Nephron (organoid): ENCODE results near the gene GNB5.

Experiments
- H3K27ac Mint-ChIP-seq, 3 experiments: 2 replicates each; pipeline ENCODE4 v1.8.0; 2020; ENCODE audit warnings: mixed read lengths in 3 of 3, mild to moderate bottlenecking in 2 of 3, moderate library complexity in 1 of 3
- H3K27me3 Mint-ChIP-seq: 2 replicates; pipeline ENCODE4 v1.8.0; 2021; ENCODE audit warnings: low read depth, mild to moderate bottlenecking, moderate library complexity, mixed read lengths
- H3K36me3 Mint-ChIP-seq: 2 replicates; pipeline ENCODE4 v1.8.0; 2020; ENCODE audit warnings: low read depth, mixed read lengths
- H3K4me1 Mint-ChIP-seq: 2 replicates; pipeline ENCODE4 v1.8.0; 2020; ENCODE audit warnings: mixed read lengths
- H3K4me3 Mint-ChIP-seq, 3 experiments: 2 replicates each; pipeline ENCODE4 v1.8.0; 2020; ENCODE audit warnings: mild to moderate bottlenecking in 3 of 3, mixed read lengths in 3 of 3, moderate library complexity in 2 of 3
- H3K9me3 Mint-ChIP-seq: 2 replicates; pipeline ENCODE4 v1.8.0; 2020; ENCODE audit warnings: mixed read lengths
- TF ChIP-seq, protein P1 (sequence below), 3 experiments: fragments of 200-600 bp; sonication (generic); IDR thresholded peaks; one replicate each; pipeline ENCODE4 v1.5.0; 2021; ENCODE audit warnings: antibody characterized with exemption in 3 of 3; ENCODE audit not compliant: unreplicated experiment in 3 of 3

The GNB5 gene

DNA sequence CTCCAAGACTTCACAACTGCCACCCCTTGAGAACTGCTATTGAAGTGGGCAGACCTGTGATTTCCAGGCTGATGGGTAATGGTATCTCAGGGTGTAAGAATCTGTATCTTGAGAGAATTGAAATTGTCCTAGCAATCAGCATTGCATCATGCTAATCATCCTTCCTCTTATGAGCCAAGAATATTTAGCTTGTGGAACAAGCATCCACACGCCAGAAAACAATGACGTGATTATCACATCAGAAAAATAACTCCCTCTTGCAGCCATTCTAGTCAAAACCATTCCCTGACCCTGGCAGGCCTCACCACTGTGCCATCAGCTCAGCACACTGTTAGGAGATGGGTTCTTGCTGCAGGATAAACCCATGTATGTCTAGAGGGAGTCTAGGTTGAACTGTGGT is 85.3 kb downstream of the GNB5 start:
- Mint-ChIP-seq H3K4me1 (peaks cover 27% of the 10 kb centered on the region), H3K27me3 (peaks cover 5% of the 10 kb centered on the region), H3K36me3 (no peaks in the 10 kb centered on the region), H3K27ac (no peak overlapping the region), H3K9me3 (no peaks in the 10 kb centered on the region), H3K4me3 (no peak overlapping the region)
- TF ChIP-seq, protein P1, sequence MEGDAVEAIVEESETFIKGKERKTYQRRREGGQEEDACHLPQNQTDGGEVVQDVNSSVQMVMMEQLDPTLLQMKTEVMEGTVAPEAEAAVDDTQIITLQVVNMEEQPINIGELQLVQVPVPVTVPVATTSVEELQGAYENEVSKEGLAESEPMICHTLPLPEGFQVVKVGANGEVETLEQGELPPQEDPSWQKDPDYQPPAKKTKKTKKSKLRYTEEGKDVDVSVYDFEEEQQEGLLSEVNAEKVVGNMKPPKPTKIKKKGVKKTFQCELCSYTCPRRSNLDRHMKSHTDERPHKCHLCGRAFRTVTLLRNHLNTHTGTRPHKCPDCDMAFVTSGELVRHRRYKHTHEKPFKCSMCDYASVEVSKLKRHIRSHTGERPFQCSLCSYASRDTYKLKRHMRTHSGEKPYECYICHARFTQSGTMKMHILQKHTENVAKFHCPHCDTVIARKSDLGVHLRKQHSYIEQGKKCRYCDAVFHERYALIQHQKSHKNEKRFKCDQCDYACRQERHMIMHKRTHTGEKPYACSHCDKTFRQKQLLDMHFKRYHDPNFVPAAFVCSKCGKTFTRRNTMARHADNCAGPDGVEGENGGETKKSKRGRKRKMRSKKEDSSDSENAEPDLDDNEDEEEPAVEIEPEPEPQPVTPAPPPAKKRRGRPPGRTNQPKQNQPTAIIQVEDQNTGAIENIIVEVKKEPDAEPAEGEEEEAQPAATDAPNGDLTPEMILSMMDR (IDR thresholded peaks at IDR 0.05; ENCODE audit: unreplicated experiment in 3 of 3) = no peak

GRCh38 chr15:52104532-52105004 is 86.6 kb downstream of the GNB5 start:
- Mint-ChIP-seq H3K36me3 (no peaks in the 10 kb centered on the region), H3K4me1 (peaks cover 28% of the 10 kb centered on the region), H3K27ac (no peak overlapping the region), H3K27me3 (peaks cover 5% of the 10 kb centered on the region), H3K9me3 (no peaks in the 10 kb centered on the region), H3K4me3 (no peak overlapping the region)
- TF ChIP-seq, protein P1 (IDR thresholded peaks at IDR 0.05; ENCODE audit: unreplicated experiment in 3 of 3) = no peak

DNA sequence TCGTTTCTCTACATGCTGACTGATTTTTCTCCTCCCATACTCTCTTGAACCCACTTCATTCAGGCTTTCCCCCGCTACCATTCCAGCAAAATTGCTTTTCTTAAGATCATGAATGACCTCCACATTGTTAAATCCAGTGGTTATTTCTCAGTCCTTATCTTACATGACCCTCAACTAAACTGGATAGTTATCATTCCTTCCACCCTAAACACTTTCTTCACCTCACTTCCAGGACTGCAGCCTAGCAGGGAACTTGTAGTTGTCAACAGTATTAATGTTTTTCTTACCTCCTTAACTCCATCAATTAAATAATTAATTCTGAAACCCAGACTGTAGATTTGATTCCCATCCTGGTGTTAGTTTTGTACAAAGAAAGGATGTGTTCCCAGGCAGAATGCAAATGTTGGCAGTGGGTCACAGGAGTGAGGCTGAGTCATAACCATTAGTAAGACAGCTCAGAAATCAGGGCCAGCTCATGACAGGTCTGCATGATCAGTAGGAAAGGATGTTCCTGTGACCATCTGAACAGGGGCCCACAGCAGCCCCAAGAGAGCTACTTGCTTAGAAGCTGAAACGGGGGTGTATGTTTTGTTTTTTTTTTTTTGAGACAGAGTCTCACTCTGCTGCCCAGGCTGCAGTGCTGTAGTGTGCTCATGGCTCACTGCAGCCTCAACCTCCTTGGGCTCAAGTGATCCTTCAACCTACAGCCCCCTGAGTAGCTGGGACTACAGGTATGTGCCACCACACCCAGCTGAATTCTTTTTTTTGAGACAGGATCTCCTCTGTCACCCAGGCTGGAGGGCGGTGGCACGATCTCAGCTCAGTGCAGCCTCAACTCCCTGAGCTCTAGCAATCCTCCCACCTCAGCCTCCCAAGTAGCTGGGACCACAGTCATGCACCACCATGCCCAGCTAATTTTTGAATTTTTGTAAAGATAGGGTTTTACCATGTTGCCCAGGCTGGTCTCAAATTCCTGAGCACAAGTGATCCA is 87.7 kb downstream of the GNB5 start:
- Mint-ChIP-seq H3K27me3 (peaks cover 5% of the 10 kb centered on the region), H3K27ac (peak overlapping the region in 2 of 3 experiments; percentile 29 to 44), H3K4me1 (peaks cover 28% of the 10 kb centered on the region), H3K36me3 (no peaks in the 10 kb centered on the region), H3K9me3 (no peaks in the 10 kb centered on the region), H3K4me3 (no peak overlapping the region)
- TF ChIP-seq, protein P1 (IDR thresholded peaks at IDR 0.05; ENCODE audit: unreplicated experiment in 3 of 3) = no peak

- TF ChIP-seq, protein P1 (IDR thresholded peaks at IDR 0.05; ENCODE audit: unreplicated experiment in 3 of 3) = no peak
- Mint-ChIP-seq H3K4me3 (no peak overlapping the region), H3K27ac (peak overlapping the region in 1 of 3 experiments; percentile 32), H3K36me3 (no peaks in the 10 kb centered on the region), H3K27me3 (peaks cover 5% of the 10 kb centered on the region), H3K4me1 (peaks cover 32% of the 10 kb centered on the region), H3K9me3 (no peaks in the 10 kb centered on the region)
Observed at GRCh38 chr15:52102463-52102862, 88.7 kb downstream of the GNB5 start.

- TF ChIP-seq, protein P1 (IDR thresholded peaks at IDR 0.05; ENCODE audit: unreplicated experiment in 3 of 3) = no peak
- Mint-ChIP-seq H3K4me3 (no peak overlapping the region), H3K27me3 (peaks cover 5% of the 10 kb centered on the region), H3K9me3 (no peaks in the 10 kb centered on the region), H3K36me3 (no peaks in the 10 kb centered on the region), H3K4me1 (peaks cover 39% of the 10 kb centered on the region), H3K27ac (peak overlapping the region in 1 of 3 experiments; percentile 32)
Observed at GRCh38 chr15:52101542-52102323, 89.5 kb downstream of the GNB5 start.
